ENCODE data around the gene ACVRL1. TPM values are rescaled to one million over a fixed set of nuclear protein-coding genes. Genes with fewer than 3 reads are reported as not detected.

Gene ACVRL1
- total RNA-seq, 1 experiment from 2014 or later = not detected

GRCh38 chr12:51934080-51934479 is 26.8 kb downstream of the ACVRL1 start:
- CTCF ChIA-PET = no interaction called here
- H3K4me3 Mint-ChIP-seq (ENCODE audit: low read depth, unreplicated experiment) = no peak overlapping the region
- H3K27ac Mint-ChIP-seq (ENCODE audit: unreplicated experiment) = no peak overlapping the region

GRCh38 chr12:51937926-51938325 is 30.6 kb downstream of the ACVRL1 start:
- no peak for DNase-seq
- Mint-ChIP-seq H3K27me3 (ENCODE audit: unreplicated experiment) (peaks cover 52% of the 10 kb centered on the region), H3K4me1 (ENCODE audit: low read depth, unreplicated experiment) (no peaks in the 10 kb centered on the region), H3K36me3 (ENCODE audit: insufficient read depth, unreplicated experiment) (no peaks in the 10 kb centered on the region), H3K4me3 (ENCODE audit: low read depth, unreplicated experiment) (no peak overlapping the region), H3K9me3 (ENCODE audit: low read depth, unreplicated experiment) (no peaks in the 10 kb centered on the region), H3K27ac (ENCODE audit: unreplicated experiment) (no peak overlapping the region)
- no TSS peak for BruUV-seq (replicated peaks)
- TF ChIP-seq CTCF (IDR thresholded peaks at IDR 0.05; ENCODE audit: unreplicated experiment) = no peak
- intact Hi-C loops (cut with micrococcal nuclease; ENCODE audit: unreplicated experiment) = no loop called here
- CTCF ChIA-PET = no interaction called here

More at GRCh38 chr12:51934080-51934479, 26.8 kb downstream of the ACVRL1 start:
- no peaks in the 10 kb centered on the region for H3K4me1 Mint-ChIP-seq (ENCODE audit: low read depth, unreplicated experiment)
- DNase-seq = no peak
- H3K9me3 Mint-ChIP-seq (ENCODE audit: low read depth, unreplicated experiment) = no peaks in the 10 kb centered on the region
- no peaks in the 10 kb centered on the region for H3K36me3 Mint-ChIP-seq (ENCODE audit: insufficient read depth, unreplicated experiment)
- TF ChIP-seq CTCF (IDR thresholded peaks at IDR 0.05; ENCODE audit: unreplicated experiment) = no peak
- peaks cover 24% of the 10 kb centered on the region for H3K27me3 Mint-ChIP-seq (ENCODE audit: unreplicated experiment)
- BruUV-seq (replicated peaks) = no TSS peak
- intact Hi-C loops (cut with micrococcal nuclease; ENCODE audit: unreplicated experiment) = no loop called here

DNA sequence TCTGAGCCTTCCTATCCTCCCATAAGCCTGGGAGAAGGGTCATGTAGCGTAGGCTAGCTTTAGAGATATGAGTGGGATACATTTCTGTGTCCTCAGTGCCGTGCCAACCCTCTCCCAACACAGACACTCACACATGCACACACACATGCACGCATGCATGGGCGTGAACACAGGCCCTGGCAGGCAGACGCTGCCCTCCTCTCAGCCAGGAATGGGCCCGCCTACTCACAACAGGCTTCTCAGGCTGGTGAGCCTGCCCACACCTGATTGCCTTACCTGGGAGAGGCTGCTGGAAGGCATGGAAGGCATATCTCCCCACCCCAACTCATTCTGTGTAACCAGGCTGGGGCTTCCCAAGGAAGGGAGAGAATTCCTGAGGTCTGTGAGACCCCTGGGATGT is 31.4 kb downstream of the ACVRL1 start:
- H3K4me1 Mint-ChIP-seq (ENCODE audit: low read depth, unreplicated experiment) = no peaks in the 10 kb centered on the region
- no peak overlapping the region for H3K27ac Mint-ChIP-seq (ENCODE audit: unreplicated experiment)
- H3K4me3 Mint-ChIP-seq (ENCODE audit: low read depth, unreplicated experiment) = no peak overlapping the region
- CTCF ChIA-PET = interaction anchor here (0.7 kb wide), 1 partner anchor 95 kb away, joined by 4 read pairs; no protein-coding TSS in a partner anchor
- peaks cover 58% of the 10 kb centered on the region for H3K27me3 Mint-ChIP-seq (ENCODE audit: unreplicated experiment)
- TF ChIP-seq CTCF (IDR thresholded peaks at IDR 0.05; ENCODE audit: unreplicated experiment) = no peak
- H3K9me3 Mint-ChIP-seq (ENCODE audit: low read depth, unreplicated experiment) = no peaks in the 10 kb centered on the region
- intact Hi-C loops (cut with micrococcal nuclease; ENCODE audit: unreplicated experiment) = no loop called here
- BruUV-seq (replicated peaks) = no TSS peak
- no peak for DNase-seq
- no peaks in the 10 kb centered on the region for H3K36me3 Mint-ChIP-seq (ENCODE audit: insufficient read depth, unreplicated experiment)

GRCh38 chr12:51941011-51941581 is 33.8 kb downstream of the ACVRL1 start:
- no peak for TF ChIP-seq CTCF (IDR thresholded peaks at IDR 0.05; ENCODE audit: unreplicated experiment)
- Mint-ChIP-seq H3K36me3 (ENCODE audit: insufficient read depth, unreplicated experiment) (no peaks in the 10 kb centered on the region), H3K9me3 (ENCODE audit: low read depth, unreplicated experiment) (peaks cover 5% of the 10 kb centered on the region), H3K27ac (ENCODE audit: unreplicated experiment) (no peak overlapping the region), H3K4me1 (ENCODE audit: low read depth, unreplicated experiment) (no peaks in the 10 kb centered on the region), H3K4me3 (ENCODE audit: low read depth, unreplicated experiment) (no peak overlapping the region), H3K27me3 (ENCODE audit: unreplicated experiment) (peaks cover 48% of the 10 kb centered on the region)
- intact Hi-C loops (cut with micrococcal nuclease; ENCODE audit: unreplicated experiment) = no loop called here
- CTCF ChIA-PET = no interaction called here
- no peak for DNase-seq
- no TSS peak for BruUV-seq (replicated peaks)

All from Calu3 (cell line).